ENCODE measurements around the gene ADM2.

Gene ADM2

GRCh38 chr22:50445880-50446707 is 35.2 kb upstream of the ADM2 start:
- no peak for DNase-seq

GRCh38 chr22:50446708-50447575 is 34.4 kb upstream of the ADM2 start:
- no peak for DNase-seq

DNA sequence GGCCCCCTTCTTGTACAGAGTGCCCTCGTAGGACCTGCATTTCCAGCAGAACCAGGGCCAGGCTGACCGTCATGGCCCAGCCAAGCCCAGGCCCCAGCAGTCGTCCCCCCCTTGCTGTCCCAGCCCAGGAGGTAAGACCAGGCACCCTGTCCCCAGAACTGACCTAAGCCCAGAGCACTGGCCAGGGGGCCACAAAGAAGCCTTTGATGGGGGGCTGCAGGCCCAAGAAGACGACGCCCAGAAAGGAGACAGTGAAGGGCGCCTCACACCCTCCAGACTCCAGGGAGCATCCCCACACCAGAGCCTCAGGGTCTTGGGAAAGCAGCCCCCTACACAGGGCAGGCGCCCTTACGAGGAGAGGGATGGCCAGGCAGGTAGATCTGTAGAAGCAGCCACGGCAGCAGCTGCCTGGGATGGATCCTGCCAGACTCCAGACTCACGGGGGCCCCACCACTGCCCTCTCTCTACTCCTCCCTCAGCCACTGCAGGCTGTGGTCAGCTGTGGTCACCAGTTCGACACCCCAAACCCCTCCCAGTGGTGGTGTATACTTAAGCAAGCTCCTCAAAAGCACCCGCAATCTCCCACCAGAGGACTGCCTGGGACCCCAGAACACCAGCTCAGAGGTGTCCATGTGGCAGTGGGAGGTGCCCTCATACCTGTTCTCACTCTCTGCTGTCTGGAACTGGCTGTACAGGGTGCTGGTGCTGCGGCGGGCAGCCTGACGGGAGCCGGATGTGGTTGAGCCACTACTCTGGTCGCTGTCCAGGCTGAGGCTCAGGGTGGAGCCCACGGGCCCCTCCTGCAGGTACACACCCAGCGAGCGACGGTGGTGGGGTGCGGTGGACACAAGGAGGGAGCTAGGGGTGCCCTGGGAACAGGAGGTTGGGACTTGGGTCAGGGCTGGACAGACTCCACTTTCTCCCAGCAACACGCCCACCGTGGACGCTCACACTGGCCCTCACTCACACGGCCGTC is 33.5 kb upstream of the ADM2 start:
- DNase-seq, result no peak

DNA sequence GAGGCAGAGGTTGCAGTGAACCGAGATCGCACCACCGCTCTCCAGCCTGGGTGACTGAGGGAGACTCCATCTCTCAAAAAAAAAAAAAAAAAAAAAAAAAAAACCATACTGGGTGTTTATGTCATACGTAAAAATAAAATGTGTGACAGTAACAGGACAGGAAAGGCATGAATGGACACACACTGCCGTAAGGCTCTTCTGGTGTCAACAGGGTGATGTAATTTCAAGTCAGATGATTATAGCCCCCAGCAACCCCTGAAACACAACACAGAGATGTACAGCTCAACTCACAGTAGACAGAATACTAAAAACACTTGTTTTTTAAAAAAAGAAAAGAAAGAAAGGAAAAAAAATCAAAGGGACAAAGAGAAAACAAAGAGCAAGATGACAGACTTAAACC is 28.7 kb upstream of the ADM2 start:
- DNase-seq, result no peak

DNA sequence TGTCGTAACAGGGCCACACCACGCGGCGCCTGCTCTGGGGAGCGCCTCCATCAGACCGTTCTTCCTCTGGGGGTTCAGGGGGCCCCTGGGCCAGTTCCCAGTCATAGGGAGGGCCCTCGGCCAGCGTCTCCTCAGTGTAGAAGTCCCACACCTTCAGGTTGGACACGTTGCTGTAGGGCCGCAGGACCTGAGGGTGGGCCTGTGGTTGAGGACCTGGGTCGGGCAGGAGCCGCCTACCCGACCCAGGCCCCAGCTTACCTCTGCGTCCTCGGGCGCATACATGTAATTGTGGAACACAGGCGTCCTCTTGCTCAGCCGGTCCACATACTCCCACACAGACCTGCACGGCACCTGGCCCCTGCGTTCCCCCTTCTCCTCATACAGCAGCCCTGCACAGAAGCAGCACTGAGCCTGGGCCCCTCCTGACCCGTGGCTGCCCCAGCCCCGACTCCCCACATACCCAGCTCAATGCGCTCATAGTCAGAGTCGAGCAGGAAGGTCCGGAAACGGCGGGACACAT is 26.7 kb upstream of the ADM2 start:
- DNase-seq, result no peak

DNA sequence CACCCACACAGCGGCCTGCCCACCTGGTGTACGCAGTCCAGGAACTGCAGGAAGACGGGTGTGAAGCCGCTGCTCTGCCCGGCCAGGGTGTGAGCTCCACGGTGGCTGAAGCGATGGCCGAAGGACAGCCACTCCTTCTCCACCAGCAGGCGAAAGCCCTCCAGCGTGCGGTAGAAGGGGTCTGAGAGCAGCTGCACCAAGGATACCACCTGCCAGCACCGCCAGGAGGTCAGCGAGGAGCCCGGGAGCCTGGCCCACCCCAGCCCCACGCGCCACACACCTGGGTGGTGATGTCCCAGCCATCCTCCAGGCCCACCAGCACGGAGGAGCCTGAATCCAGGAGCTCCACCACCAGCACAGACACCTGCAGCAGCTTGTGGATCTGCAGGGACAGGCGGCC is 26.1 kb upstream of the ADM2 start:
- DNase-seq, result no peak

DNA sequence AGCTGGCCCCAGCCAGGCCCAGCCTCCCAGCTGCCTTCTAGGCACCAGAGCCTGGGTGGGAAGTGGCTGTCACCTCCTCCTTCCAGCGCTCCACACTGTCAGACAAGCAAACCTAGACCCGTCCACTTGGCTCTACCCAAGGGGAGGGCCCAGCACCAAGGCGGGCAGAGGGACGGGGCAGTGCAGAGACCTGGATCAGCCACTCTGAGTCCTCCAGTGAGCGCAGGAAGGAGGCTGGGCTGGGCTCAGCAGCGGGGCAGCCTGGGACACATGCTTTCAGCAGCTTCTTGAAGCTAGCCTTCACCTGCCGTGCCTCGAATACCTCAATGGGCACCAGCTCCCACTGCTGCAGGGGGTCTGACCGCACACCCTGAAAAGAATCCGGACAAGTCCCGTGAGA is 25.3 kb upstream of the ADM2 start:
- DNase-seq, result no peak

GRCh38 chr22:50456466-50457234 is 24.7 kb upstream of the ADM2 start:
- no peak for DNase-seq

DNA sequence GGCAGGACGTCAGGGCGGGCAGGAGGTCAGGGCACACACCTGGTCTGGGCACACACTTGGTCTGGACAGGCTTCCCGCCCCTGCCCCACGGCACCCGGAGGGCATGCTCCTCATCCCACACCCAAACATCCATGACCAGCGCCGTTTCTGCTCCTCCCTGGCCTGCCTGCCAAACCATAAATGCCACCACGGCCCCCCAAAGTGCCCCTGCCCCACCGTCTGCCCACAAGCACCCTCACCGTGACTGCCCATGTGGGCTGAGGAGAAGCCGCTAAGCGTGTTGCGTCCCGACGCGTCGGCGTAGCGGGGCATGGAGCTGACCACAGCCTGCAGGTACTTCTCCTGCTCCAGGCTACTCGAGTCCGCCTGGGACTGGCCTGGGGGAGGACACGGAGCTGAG is 22.3 kb upstream of the ADM2 start:
- no peak for DNase-seq

GRCh38 chr22:50459496-50460140 is 21.7 kb upstream of the ADM2 start:
- no peak for DNase-seq

- no peak for DNase-seq
These were observed 20.4 kb upstream of the ADM2 start for GRCh38 chr22:50460938-50461337.

DNA sequence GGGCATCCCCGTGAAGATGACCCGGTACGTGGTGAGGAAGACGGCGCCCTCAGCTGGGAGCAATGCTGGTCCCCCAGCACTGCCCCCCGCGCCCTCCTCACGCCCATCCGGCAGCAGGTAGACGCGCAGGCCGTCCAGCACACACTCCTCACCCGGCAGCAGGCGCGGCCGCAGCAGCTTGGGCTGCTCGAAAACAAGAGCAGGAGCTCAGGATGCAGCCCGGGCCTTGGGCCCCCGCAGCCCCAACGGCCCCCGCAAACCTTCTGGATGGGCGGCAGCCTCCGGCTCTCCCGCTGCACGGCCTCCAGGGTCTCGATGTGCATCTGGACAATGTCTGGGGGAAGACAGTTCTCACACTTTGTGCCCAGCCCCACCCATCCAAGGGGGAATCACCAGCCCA is 19.8 kb upstream of the ADM2 start:
- DNase-seq, result no peak

DNA sequence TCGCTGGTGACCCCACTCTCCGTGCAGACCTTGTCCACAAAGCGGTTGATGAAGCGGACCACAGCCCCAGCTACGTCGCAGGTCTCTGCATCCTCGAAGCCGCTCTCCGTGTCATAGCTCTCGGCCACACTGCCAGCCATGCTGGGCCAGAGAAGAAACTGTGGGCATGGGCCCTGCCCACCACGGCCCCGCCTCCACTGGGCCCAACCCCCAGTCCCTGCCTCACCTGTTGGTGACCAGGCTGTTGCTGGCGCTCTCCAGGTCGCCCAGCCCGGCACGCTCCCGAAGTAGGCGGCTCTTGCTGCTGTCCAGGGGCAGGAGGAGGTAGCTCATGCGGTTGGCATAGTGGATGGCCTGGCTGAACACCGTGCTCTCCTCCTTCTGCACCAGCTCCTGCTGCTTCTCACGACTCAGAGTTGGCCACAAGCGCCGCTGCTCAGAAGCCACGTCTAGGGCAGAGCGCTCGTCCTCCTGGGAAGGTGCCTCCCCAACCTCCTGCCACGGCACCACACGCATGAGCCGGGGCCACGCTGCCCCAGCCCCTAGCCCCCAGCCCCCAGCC is 19.3 kb upstream of the ADM2 start:
- DNase-seq, result no peak

DNA sequence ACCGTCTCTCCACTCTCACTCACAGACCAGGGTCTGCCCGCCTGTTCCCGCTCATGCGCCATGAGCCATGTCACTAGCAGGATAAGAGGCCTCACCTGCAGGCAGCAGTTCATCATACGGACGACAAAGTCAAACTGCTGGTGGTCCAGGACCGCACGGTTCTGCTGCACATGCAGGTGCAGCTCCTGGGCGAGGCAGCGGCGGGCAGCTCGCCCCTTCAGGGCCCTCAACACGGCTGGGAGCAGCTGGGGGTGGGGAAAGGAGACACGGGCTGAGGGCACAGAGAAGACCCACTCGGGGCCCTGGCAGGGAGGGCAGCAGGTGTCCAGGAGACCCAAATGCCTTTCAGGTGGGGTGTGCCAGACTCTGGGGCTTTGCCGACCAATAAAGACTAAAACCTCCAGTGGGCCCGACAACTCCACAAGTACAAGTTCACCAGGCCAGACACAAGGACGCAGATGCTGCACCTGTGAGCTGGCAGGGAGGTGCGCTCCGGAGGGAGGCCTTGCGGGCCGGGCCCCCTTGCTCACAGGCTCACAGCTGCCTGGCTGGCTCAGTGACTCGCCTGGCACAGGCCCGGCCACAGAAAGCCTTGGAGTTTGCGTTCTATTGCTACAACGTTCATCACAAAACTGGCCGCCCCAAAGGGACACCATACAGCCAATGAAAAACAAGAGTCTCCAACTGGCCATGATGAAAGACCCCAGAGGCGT is 18.0 kb upstream of the ADM2 start:
- no peak for DNase-seq

DNA sequence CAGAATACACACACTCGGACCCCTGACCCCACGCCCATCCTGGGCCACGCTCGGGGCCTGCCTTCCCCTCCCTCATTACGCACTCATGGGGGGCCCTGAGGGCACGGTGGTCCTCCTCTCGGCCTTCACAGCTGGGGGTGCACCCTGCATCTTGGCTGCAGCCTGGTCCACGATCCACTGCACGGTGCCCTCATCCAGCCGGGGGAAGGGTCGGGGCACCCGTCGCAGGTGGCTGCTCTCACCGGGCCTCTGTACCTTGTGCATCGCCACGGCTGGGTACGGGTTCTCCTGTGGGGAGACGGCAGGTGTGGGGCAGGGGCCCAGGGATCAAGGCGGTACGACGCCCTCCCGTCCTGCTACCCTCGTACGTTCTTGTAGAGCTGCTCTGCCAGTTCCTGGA is 16.9 kb upstream of the ADM2 start:
- DNase-seq, result no peak

GRCh38 chr22:50465066-50465930 is 16.0 kb upstream of the ADM2 start:
- DNase-seq, result no peak

- no peak for DNase-seq
These were observed 14.0 kb upstream of the ADM2 start for GRCh38 chr22:50467341-50467740.

- DNase-seq, result no peak
These were observed 13.4 kb upstream of the ADM2 start for GRCh38 chr22:50467773-50468440.

- DNase-seq, result no peak
These were observed 12.7 kb upstream of the ADM2 start for GRCh38 chr22:50468626-50469025.
